ENCODE data around the gene USP17L19. TPM values are rescaled to one million over a fixed set of nuclear protein-coding genes. Genes with fewer than 3 reads are reported as not detected.
"Not testable (repeated sequence)": the region's sequence is repeated elsewhere in the genome, so short reads cannot be mapped to it uniquely, and the experiment has no call there.

The USP17L19 gene, protein sequence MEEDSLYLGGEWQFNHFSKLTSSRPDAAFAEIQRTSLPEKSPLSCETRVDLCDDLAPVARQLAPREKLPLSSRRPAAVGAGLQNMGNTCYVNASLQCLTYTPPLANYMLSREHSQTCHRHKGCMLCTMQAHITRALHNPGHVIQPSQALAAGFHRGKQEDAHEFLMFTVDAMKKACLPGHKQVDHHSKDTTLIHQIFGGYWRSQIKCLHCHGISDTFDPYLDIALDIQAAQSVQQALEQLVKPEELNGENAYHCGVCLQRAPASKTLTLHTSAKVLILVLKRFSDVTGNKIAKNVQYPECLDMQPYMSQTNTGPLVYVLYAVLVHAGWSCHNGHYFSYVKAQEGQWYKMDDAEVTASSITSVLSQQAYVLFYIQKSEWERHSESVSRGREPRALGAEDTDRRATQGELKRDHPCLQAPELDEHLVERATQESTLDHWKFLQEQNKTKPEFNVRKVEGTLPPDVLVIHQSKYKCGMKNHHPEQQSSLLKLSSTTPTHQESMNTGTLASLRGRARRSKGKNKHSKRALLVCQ
- not detected for polyA plus RNA-seq (2013, experiment 1 of 2)
- polyA plus RNA-seq (2013, experiment 2 of 2) = not detected

DNA sequence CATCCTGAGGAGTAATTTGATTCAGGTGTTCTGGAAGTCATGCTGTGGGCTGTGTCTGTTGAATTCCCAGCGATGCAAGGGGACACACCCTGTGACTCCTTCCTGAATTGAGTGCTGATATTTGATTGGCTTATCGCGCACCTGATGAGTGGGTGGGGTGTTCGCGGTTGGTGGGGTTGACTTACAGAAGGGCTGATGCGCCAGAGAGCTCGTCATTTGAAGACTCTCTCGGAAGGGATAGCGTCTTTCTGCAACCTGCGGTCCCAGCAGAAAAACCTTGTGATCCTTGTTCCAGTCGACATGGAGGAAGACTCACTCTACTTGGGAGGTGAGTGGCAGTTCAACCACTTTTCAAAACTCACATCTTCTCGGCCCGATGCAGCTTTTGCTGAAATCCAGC is at the start of gene USP17L19:
Gene USP17L19 (plus strand): TSS at position 301 of the 400 bp plus-strand sequence. CDS start 0 bp downstream, at position 301.
- not testable (repeated sequence) for H3K4me1 ChIP-seq (ENCODE audit: control insufficient read depth, insufficient read depth, low read depth, low read length); H3K9me3 ChIP-seq (ENCODE audit: control insufficient read depth, low read length); H3K18ac ChIP-seq (ENCODE audit: low read depth in 1 of 2, low read length in 2 of 2); H2BK120ac ChIP-seq (ENCODE audit: low read depth, low read length); H2BK12ac ChIP-seq (ENCODE audit: low read length in 2 of 2); H3K14ac ChIP-seq (ENCODE audit: low read length in 2 of 2); H3K4me2 ChIP-seq (ENCODE audit: low read length, poor library complexity, severe bottlenecking); H4K91ac ChIP-seq (ENCODE audit: low read length); H4K8ac ChIP-seq (ENCODE audit: low read length); H2BK15ac ChIP-seq (ENCODE audit: low read depth, poor library complexity, severe bottlenecking); H3K27me3 ChIP-seq (ENCODE audit: control insufficient read depth in 1 of 2, insufficient read depth in 1 of 2, low read length in 2 of 2); H3K9ac ChIP-seq (ENCODE audit: low read length); H3K23ac ChIP-seq (ENCODE audit: low read length in 2 of 2); H3K4me3 ChIP-seq (ENCODE audit: insufficient read depth in 1 of 2, low read depth in 1 of 2, low read length in 2 of 2); H3K79me1 ChIP-seq (replicated peaks; ENCODE audit: low read length, poor library complexity, severe bottlenecking); H2AK5ac ChIP-seq (ENCODE audit: low read length, severe bottlenecking); DNase-seq; H2BK5ac ChIP-seq (ENCODE audit: low read depth, low read length, poor library complexity, severe bottlenecking); H3K27ac ChIP-seq (ENCODE audit: low read length, poor library complexity, severe bottlenecking); H2AFZ ChIP-seq (ENCODE audit: low read depth, low read length); H3K36me3 ChIP-seq (ENCODE audit: control insufficient read depth in 1 of 2, insufficient read depth in 2 of 2, low read depth in 1 of 2, low read length in 2 of 2); H3K4ac ChIP-seq (ENCODE audit: low read depth in 1 of 2, low read length in 2 of 2)
- no CpG with 5 or more reads among the region's 13 CpGs for WGBS

DNA sequence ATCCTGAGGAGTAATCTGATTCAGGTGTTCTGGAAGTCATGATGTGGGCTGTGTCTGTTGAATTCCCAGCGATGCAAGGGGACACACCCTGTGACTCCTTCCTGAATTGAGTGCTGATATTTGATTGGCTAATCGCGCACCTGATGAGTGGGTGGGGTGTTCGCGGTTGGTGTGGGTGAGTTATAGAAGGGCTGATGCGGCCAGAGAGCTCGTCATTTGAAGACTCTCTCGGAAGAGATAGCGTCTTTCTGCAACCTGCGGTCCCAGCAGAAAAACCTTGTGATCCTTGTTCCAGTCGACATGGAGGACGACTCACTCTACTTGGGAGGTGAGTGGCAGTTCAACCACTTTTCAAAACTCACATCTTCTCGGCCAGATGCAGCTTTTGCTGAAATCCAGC is 42.8 kb upstream of the USP17L19 start, which contains the start of gene USP17L10:
Gene USP17L10 (plus strand): TSS at position 301 of the 400 bp plus-strand sequence. CDS start 0 bp downstream, at position 301.
- 100% methylated on average over 1 of the region's 13 CpGs for WGBS
- H3K9me3 ChIP-seq (ENCODE audit: control insufficient read depth, low read length); H2BK15ac ChIP-seq (ENCODE audit: low read depth, poor library complexity, severe bottlenecking); H4K8ac ChIP-seq (ENCODE audit: low read length); H3K27me3 ChIP-seq (ENCODE audit: control insufficient read depth in 1 of 2, insufficient read depth in 1 of 2, low read length in 2 of 2); H4K91ac ChIP-seq (ENCODE audit: low read length); H3K14ac ChIP-seq (ENCODE audit: low read length in 2 of 2); H3K4me3 ChIP-seq (ENCODE audit: insufficient read depth in 1 of 2, low read depth in 1 of 2, low read length in 2 of 2); H3K36me3 ChIP-seq (ENCODE audit: control insufficient read depth in 1 of 2, insufficient read depth in 2 of 2, low read depth in 1 of 2, low read length in 2 of 2); H2BK5ac ChIP-seq (ENCODE audit: low read depth, low read length, poor library complexity, severe bottlenecking); H3K79me1 ChIP-seq (replicated peaks; ENCODE audit: low read length, poor library complexity, severe bottlenecking); H3K18ac ChIP-seq (ENCODE audit: low read depth in 1 of 2, low read length in 2 of 2); H3K23ac ChIP-seq (ENCODE audit: low read length in 2 of 2); H2BK12ac ChIP-seq (ENCODE audit: low read length in 2 of 2); DNase-seq; H3K4me1 ChIP-seq (ENCODE audit: control insufficient read depth, insufficient read depth, low read depth, low read length); H3K4ac ChIP-seq (ENCODE audit: low read depth in 1 of 2, low read length in 2 of 2); H2AFZ ChIP-seq (ENCODE audit: low read depth, low read length); H3K9ac ChIP-seq (ENCODE audit: low read length); H2BK120ac ChIP-seq (ENCODE audit: low read depth, low read length); H3K4me2 ChIP-seq (ENCODE audit: low read length, poor library complexity, severe bottlenecking); H2AK5ac ChIP-seq (ENCODE audit: low read length, severe bottlenecking); H3K27ac ChIP-seq (ENCODE audit: low read length, poor library complexity, severe bottlenecking): not testable (repeated sequence)

DNA sequence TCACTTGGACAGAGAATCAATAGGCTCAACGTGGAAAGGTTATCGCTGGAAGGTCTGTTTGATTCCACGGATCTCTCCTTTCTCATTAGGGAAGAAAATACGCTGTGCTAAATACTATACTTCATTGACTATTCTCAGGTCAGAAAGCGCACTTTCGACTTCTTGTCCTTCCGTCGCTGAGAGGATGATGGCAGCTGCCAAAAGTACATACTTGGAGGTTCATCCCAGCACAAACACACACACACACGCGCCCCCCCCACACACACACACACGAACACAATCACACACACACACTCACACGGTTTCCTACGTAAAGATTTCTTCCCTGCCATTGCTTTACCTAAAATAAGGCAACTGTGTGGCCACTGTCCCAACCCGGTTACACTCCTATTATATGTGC is 38.5 kb upstream of the USP17L19 start:
- not testable (repeated sequence) for H3K79me1 ChIP-seq (replicated peaks; ENCODE audit: low read length, poor library complexity, severe bottlenecking); H3K14ac ChIP-seq (ENCODE audit: low read length in 2 of 2); H3K36me3 ChIP-seq (ENCODE audit: control insufficient read depth in 1 of 2, insufficient read depth in 2 of 2, low read depth in 1 of 2, low read length in 2 of 2); H4K91ac ChIP-seq (ENCODE audit: low read length); H2BK120ac ChIP-seq (ENCODE audit: low read depth, low read length); H3K4me2 ChIP-seq (ENCODE audit: low read length, poor library complexity, severe bottlenecking); H3K9me3 ChIP-seq (ENCODE audit: control insufficient read depth, low read length); H2BK15ac ChIP-seq (ENCODE audit: low read depth, poor library complexity, severe bottlenecking); H4K8ac ChIP-seq (ENCODE audit: low read length); H3K18ac ChIP-seq (ENCODE audit: low read depth in 1 of 2, low read length in 2 of 2); H2AK5ac ChIP-seq (ENCODE audit: low read length, severe bottlenecking); H3K23ac ChIP-seq (ENCODE audit: low read length in 2 of 2); H3K27ac ChIP-seq (ENCODE audit: low read length, poor library complexity, severe bottlenecking); DNase-seq; H2AFZ ChIP-seq (ENCODE audit: low read depth, low read length); H2BK12ac ChIP-seq (ENCODE audit: low read length in 2 of 2); H3K4ac ChIP-seq (ENCODE audit: low read depth in 1 of 2, low read length in 2 of 2); H3K27me3 ChIP-seq (ENCODE audit: control insufficient read depth in 1 of 2, insufficient read depth in 1 of 2, low read length in 2 of 2); H3K4me1 ChIP-seq (ENCODE audit: control insufficient read depth, insufficient read depth, low read depth, low read length); H3K9ac ChIP-seq (ENCODE audit: low read length); H2BK5ac ChIP-seq (ENCODE audit: low read depth, low read length, poor library complexity, severe bottlenecking); H3K4me3 ChIP-seq (ENCODE audit: insufficient read depth in 1 of 2, low read depth in 1 of 2, low read length in 2 of 2)
- 92% methylated on average over 8 of the region's 14 CpGs for WGBS

DNA sequence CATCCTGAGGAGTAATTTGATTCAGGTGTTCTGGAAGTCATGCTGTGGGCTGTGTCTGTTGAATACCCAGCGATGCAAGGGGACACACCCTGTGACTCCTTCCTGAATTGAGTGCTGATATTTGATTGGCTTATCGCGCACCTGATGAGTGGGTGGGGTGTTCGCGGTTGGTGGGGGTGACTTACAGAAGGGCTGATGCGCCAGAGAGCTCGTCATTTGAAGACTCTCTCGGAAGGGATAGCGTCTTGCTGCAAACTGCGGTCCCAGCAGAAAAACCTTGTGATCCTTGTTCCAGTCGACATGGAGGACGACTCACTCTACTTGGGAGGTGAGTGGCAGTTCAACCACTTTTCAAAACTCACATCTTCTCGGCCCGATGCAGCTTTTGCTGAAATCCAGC is 38.1 kb upstream of the USP17L19 start, which contains the start of gene USP17L11:
Gene USP17L11 (plus strand): TSS at position 301 of the 400 bp plus-strand sequence. CDS start 0 bp downstream, at position 301.
- H3K4me3 ChIP-seq (ENCODE audit: insufficient read depth in 1 of 2, low read depth in 1 of 2, low read length in 2 of 2); H3K23ac ChIP-seq (ENCODE audit: low read length in 2 of 2); H2BK12ac ChIP-seq (ENCODE audit: low read length in 2 of 2); H3K27ac ChIP-seq (ENCODE audit: low read length, poor library complexity, severe bottlenecking); H3K79me1 ChIP-seq (replicated peaks; ENCODE audit: low read length, poor library complexity, severe bottlenecking); H3K9me3 ChIP-seq (ENCODE audit: control insufficient read depth, low read length); H3K4me1 ChIP-seq (ENCODE audit: control insufficient read depth, insufficient read depth, low read depth, low read length); H2BK5ac ChIP-seq (ENCODE audit: low read depth, low read length, poor library complexity, severe bottlenecking); H3K4ac ChIP-seq (ENCODE audit: low read depth in 1 of 2, low read length in 2 of 2); H4K8ac ChIP-seq (ENCODE audit: low read length); H3K14ac ChIP-seq (ENCODE audit: low read length in 2 of 2); H2BK120ac ChIP-seq (ENCODE audit: low read depth, low read length); H3K4me2 ChIP-seq (ENCODE audit: low read length, poor library complexity, severe bottlenecking); H3K36me3 ChIP-seq (ENCODE audit: control insufficient read depth in 1 of 2, insufficient read depth in 2 of 2, low read depth in 1 of 2, low read length in 2 of 2); H3K9ac ChIP-seq (ENCODE audit: low read length); H4K91ac ChIP-seq (ENCODE audit: low read length); H2AK5ac ChIP-seq (ENCODE audit: low read length, severe bottlenecking); H2BK15ac ChIP-seq (ENCODE audit: low read depth, poor library complexity, severe bottlenecking); H3K18ac ChIP-seq (ENCODE audit: low read depth in 1 of 2, low read length in 2 of 2); H2AFZ ChIP-seq (ENCODE audit: low read depth, low read length); H3K27me3 ChIP-seq (ENCODE audit: control insufficient read depth in 1 of 2, insufficient read depth in 1 of 2, low read length in 2 of 2); DNase-seq: not testable (repeated sequence)
- WGBS = no CpG with 5 or more reads among the region's 14 CpGs

All from mesenchymal stem cell (in vitro differentiated cells and primary cell).